ENCODE results near the gene SEC61B.

- no peak for TF ChIP-seq POLR2AphosphoS5 (IDR thresholded peaks at IDR 0.05; ENCODE audit: insufficient read depth, low read depth, low read length)
- TF ChIP-seq, protein P1, sequence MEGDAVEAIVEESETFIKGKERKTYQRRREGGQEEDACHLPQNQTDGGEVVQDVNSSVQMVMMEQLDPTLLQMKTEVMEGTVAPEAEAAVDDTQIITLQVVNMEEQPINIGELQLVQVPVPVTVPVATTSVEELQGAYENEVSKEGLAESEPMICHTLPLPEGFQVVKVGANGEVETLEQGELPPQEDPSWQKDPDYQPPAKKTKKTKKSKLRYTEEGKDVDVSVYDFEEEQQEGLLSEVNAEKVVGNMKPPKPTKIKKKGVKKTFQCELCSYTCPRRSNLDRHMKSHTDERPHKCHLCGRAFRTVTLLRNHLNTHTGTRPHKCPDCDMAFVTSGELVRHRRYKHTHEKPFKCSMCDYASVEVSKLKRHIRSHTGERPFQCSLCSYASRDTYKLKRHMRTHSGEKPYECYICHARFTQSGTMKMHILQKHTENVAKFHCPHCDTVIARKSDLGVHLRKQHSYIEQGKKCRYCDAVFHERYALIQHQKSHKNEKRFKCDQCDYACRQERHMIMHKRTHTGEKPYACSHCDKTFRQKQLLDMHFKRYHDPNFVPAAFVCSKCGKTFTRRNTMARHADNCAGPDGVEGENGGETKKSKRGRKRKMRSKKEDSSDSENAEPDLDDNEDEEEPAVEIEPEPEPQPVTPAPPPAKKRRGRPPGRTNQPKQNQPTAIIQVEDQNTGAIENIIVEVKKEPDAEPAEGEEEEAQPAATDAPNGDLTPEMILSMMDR (IDR thresholded peaks at IDR 0.05; ENCODE audit: extremely low read depth in 1 of 2, insufficient read depth in 1 of 2, low read depth in 1 of 2, low read length in 2 of 2): no peak
- TF ChIP-seq POLR2A (IDR thresholded peaks at IDR 0.05; ENCODE audit: low read depth, low read length): no peak
- TF ChIP-seq EZH2 (IDR thresholded peaks at IDR 0.05; ENCODE audit: borderline replicate concordance, low read depth, low read length, severe bottlenecking): no peak
- no peak for TF ChIP-seq MYC (IDR thresholded peaks at IDR 0.05; ENCODE audit: low read depth, low read length)
- no peak for TF ChIP-seq FOS (IDR thresholded peaks at IDR 0.05; ENCODE audit: borderline replicate concordance, insufficient read depth, low read length)
- no peak for TF ChIP-seq JUN (IDR thresholded peaks at IDR 0.05; ENCODE audit: borderline replicate concordance, insufficient read depth, insufficient read length, low read depth)
These were observed 2.1 kb upstream of the SEC61B start for GRCh38 chr9:99220011-99220410.

All from endothelial cell of umbilical vein (primary cell).